Measurements from ENCODE around the gene KRT1.

KRT1 gene

DNA sequence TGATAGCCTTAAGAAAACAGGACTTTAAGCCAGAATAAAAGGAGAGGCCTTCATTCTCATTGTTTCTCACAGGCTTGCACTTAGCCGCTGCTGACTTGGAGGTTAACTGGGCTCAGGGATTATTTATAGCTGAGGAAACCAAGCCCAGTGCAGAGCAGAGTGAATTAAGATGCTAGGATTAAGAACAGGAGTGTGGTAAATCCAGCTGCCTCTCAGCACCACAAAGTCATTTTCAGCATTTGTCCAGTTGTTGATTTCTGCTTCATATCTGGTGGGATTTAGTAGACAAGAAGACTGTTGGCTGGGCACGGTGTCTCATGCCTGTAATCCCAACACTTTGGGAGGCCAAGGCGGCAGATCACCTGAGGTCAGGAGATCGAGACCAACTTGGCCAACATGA, 47.6 kb downstream of the KRT1 start:
- Histone ChIP-seq H3K4me1 (ENCODE audit: control insufficient read depth in 1 of 2, insufficient read depth in 1 of 2, low read depth in 1 of 2, low read length in 1 of 2) (no peaks in the 10 kb centered on the region), H3K4me3 (ENCODE audit: low read depth in 1 of 2, low read length in 1 of 2) (no peak overlapping the region)
- no peak for TF ChIP-seq CTCF (IDR thresholded peaks at IDR 0.05)

GRCh38 chr12:52631676-52632459, 48.3 kb downstream of the KRT1 start:
- Histone ChIP-seq H3K36me3 (no peaks in the 10 kb centered on the region), H3K9me3 (no peaks in the 10 kb centered on the region), H3K4me3 (ENCODE audit: low read depth in 1 of 2, low read length in 1 of 2) (no peak overlapping the region), H3K27me3 (no peaks in the 10 kb centered on the region), H3K27ac (no peak overlapping the region), H3K4me1 (ENCODE audit: control insufficient read depth in 1 of 2, insufficient read depth in 1 of 2, low read depth in 1 of 2, low read length in 1 of 2) (no peaks in the 10 kb centered on the region)
- no peak for TF ChIP-seq CTCF (IDR thresholded peaks at IDR 0.05)

More for the DNA sequence above, 47.6 kb downstream of the KRT1 start:
- Histone ChIP-seq H3K27ac (no peak overlapping the region), H3K36me3 (no peaks in the 10 kb centered on the region), H3K27me3 (no peaks in the 10 kb centered on the region), H3K9me3 (no peaks in the 10 kb centered on the region)

DNA sequence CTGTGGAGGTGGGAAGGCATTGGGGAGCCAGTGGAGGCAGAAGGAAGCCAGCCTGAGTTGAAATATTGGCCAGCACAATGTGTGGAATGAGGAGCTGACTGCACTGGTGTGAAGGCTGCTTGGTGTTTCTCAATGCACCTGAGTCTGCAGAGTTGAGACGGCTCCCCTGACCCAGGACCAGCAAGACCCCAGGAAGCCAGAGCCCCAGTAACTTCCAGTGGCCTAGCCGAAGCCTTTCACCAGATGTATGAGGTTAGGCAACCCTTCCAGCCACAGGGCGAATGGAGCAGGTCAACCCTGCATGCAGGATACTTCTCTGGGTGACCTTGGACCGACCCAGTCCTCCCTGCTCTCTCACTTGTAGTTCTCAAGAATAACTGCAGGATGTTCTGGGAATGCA, 48.9 kb downstream of the KRT1 start:
- no peak for TF ChIP-seq CTCF (IDR thresholded peaks at IDR 0.05)

DNA sequence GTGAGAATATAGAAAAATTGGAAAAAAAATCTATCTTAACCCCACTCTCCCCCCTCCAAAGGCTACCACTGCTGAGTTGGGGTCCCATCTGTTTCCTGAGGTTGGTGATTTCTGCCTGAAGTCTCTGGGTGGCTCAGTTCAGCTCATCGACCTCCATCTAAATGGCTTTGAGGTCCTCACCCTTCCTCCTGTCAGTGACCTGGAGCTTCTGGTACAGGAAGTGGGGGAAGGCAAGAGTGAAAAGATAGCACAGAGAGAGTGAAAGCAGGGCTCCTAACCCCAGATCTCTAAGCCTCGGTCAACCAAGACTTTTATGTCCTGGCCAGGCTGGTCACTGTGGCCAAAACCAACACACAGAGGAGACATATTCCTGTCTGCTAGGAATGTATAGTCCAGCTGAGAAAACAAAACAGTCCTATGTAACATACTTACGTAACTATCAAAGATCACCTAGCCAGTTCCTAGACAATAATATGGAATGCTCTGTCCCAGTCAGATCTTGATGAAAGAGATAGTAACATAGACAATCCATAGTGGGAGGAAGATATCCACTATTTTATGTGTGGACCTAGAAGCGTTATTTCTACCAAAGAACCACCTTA, 49.5 kb downstream of the KRT1 start:
- Histone ChIP-seq H3K27ac (no peak overlapping the region), H3K27me3 (no peaks in the 10 kb centered on the region), H3K36me3 (no peaks in the 10 kb centered on the region), H3K4me3 (ENCODE audit: low read depth in 1 of 2, low read length in 1 of 2) (no peak overlapping the region), H3K9me3 (no peaks in the 10 kb centered on the region), H3K4me1 (ENCODE audit: control insufficient read depth in 1 of 2, insufficient read depth in 1 of 2, low read depth in 1 of 2, low read length in 1 of 2) (no peaks in the 10 kb centered on the region)
- no peak for TF ChIP-seq CTCF (IDR thresholded peaks at IDR 0.05)

More for the DNA sequence above, 48.9 kb downstream of the KRT1 start:
- H3K27ac ChIP-seq, result no peak overlapping the region
- no peak overlapping the region for H3K4me3 ChIP-seq (ENCODE audit: low read depth in 1 of 2, low read length in 1 of 2)
- no peaks in the 10 kb centered on the region for H3K27me3 ChIP-seq
- no peaks in the 10 kb centered on the region for H3K9me3 ChIP-seq
- H3K4me1 ChIP-seq (ENCODE audit: control insufficient read depth in 1 of 2, insufficient read depth in 1 of 2, low read depth in 1 of 2, low read length in 1 of 2), result no peaks in the 10 kb centered on the region
- no peaks in the 10 kb centered on the region for H3K36me3 ChIP-seq

DNA sequence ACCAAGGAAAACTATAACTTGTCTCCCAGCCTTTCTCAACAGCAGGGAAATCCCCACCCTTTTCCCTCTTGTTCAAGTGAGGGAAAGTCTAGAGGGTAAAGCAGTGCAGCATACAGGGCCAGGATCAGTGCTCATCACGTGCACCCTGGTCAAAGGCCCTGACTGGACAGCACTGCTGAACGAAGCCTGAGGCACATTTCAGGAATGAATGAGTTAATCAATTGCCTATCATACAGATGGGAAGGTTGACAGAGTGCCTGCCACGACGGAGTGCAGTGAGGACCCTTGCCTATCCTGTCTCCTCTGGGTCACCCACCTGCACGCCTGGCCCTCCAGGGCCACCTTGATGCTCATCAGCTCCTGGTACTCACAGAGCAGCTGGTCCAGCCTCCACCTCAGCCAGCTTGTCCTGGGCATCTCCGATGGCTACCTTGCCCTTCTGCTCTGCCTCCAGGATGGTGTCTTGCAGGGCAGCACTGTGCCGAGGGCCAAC, 50.2 kb downstream of the KRT1 start:
- Histone ChIP-seq H3K9me3 (no peaks in the 10 kb centered on the region), H3K36me3 (no peaks in the 10 kb centered on the region), H3K4me3 (ENCODE audit: low read depth in 1 of 2, low read length in 1 of 2) (no peak overlapping the region), H3K27ac (no peak overlapping the region), H3K4me1 (ENCODE audit: control insufficient read depth in 1 of 2, insufficient read depth in 1 of 2, low read depth in 1 of 2, low read length in 1 of 2) (no peaks in the 10 kb centered on the region), H3K27me3 (no peaks in the 10 kb centered on the region)
- no peak for TF ChIP-seq CTCF (IDR thresholded peaks at IDR 0.05)
